Subcutaneous abdominal adipose tissue (tissue), 5 donors: ENCODE measurements around the gene SAV1.
A peak's percentile ranks its signal among the peaks of the same experiment; 100 is the strongest.

Experiments used
- H3K27ac ChIP-seq: one replicate; pipeline ENCODE4 v1.7.0; 2013; ENCODE audit warnings: low read depth, mild to moderate bottlenecking, inconsistent platforms, low read length, moderate library complexity
- H3K27me3 ChIP-seq, 5 donors: one replicate each; pipeline ENCODE4 v1.7.0; 2013; ENCODE audit warnings: low read length in 5 of 5, inconsistent platforms in 1 of 5; ENCODE audit not compliant: control insufficient read depth in 5 of 5, insufficient read depth in 4 of 5
- H3K36me3 ChIP-seq, 5 donors: one replicate each; pipeline ENCODE4 v1.7.0; 2013; ENCODE audit warnings: low read length in 5 of 5; ENCODE audit not compliant: control insufficient read depth in 5 of 5, insufficient read depth in 5 of 5
- H3K4me1 ChIP-seq, 5 donors: one replicate each; pipeline ENCODE4 v1.7.0; 2013; ENCODE audit warnings: low read length in 5 of 5, mild to moderate bottlenecking in 3 of 5, moderate library complexity in 1 of 5; ENCODE audit not compliant: control insufficient read depth in 5 of 5, insufficient read depth in 5 of 5
- H3K4me3 ChIP-seq, 5 donors: one replicate each; pipeline ENCODE4 v1.7.0; 2013; ENCODE audit warnings: low read length in 5 of 5, low read depth in 1 of 5
- H3K9ac ChIP-seq, 5 donors: one replicate each; pipeline ENCODE4 v1.7.0; 2013; ENCODE audit warnings: low read length in 5 of 5, mild to moderate bottlenecking in 4 of 5, moderate library complexity in 3 of 5
- H3K9me3 ChIP-seq, 5 donors: one replicate each; pipeline ENCODE4 v1.7.0; 2013; ENCODE audit warnings: low read length in 5 of 5; ENCODE audit not compliant: control insufficient read depth in 5 of 5
- donor health status: healthy.
- donor health status: healthy.
- donor health status: healthy.
- donor health status: healthy.
- donor health status: healthy.

The SAV1 gene

DNA sequence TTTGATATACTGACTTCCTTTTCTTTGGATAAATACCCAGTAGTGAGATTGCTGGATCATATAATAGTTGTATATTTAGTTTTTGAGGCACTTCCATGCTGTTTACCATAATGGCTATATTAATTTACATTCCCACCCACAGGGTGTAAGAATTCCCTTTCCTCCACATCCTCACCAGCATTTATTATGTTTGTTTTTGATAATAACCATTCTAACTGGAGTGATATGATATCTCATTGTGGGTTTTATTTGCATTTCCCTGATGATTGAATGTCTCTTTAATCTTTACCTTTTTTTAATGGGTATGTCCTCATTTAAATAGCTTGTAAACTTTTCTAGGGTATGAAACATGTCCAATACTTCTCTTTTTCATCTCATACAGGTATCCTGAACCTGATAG is 11.6 kb upstream of the SAV1 start:
- H3K27ac ChIP-seq = no peak overlapping the region
- H3K4me3 ChIP-seq = no peak overlapping the region
- H3K9me3 ChIP-seq = no peaks in the 10 kb centered on the region
- no peak overlapping the region for H3K9ac ChIP-seq
- no peaks in the 10 kb centered on the region for H3K36me3 ChIP-seq
- H3K4me1 ChIP-seq = peaks cover 0 to 16% (median 4%) of the 10 kb centered on the region in 5 donors
- H3K27me3 ChIP-seq = no peaks in the 10 kb centered on the region

GRCh38 chr14:50678163-50678562 is 10.1 kb upstream of the SAV1 start:
- H3K4me3 ChIP-seq = no peak overlapping the region
- peaks cover 0 to 16% (median 4%) of the 10 kb centered on the region in 5 donors for H3K4me1 ChIP-seq
- H3K27ac ChIP-seq = no peak overlapping the region
- H3K9me3 ChIP-seq = no peaks in the 10 kb centered on the region
- H3K9ac ChIP-seq = no peak overlapping the region
- no peaks in the 10 kb centered on the region for H3K27me3 ChIP-seq
- H3K36me3 ChIP-seq = no peaks in the 10 kb centered on the region

- H3K9ac ChIP-seq = no peak overlapping the region
- peak overlapping the region in 1 of 5 donors; percentile 4 for H3K4me3 ChIP-seq
- H3K9me3 ChIP-seq = no peaks in the 10 kb centered on the region
- peak overlapping the region; percentile 42 for H3K27ac ChIP-seq
- no peaks in the 10 kb centered on the region for H3K36me3 ChIP-seq
- H3K4me1 ChIP-seq = peaks cover 0 to 16% (median 4%) of the 10 kb centered on the region in 5 donors
- no peaks in the 10 kb centered on the region for H3K27me3 ChIP-seq
These were observed 9.5 kb upstream of the SAV1 start for GRCh38 chr14:50677527-50678063.

DNA sequence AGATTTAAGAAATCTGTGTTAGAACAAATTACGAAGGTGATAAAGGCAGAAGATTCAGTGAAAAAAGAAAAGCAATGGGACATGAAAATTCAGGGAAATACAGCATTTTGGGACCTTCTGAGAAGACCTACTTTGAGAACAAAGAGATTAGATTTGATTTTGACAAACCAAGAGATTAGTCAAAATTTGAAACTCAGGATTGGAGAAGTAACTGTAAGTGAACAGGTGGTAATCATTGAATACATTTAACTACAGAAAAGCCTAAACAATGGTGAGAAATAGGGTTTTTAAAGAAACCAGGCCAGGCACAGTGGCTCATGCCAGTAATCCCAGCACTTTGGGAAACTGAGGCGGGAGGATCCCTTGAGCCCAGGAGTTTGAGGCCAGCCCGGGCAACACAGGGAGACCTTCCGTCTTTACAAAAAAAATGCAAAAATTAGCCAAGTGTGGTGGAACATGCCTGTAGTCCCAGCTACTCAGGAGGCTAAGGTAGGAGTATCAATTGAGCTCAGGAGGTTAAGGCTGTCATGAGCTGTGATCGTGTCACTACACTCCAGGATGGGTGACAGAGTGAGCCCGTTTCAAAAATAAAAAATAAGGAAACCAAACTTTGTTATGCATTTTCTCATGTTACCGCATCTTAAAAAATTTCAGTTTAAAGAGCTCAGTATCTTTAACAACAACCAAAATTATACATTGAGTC is 8.9 kb upstream of the SAV1 start:
- no peaks in the 10 kb centered on the region for H3K9me3 ChIP-seq
- H3K4me3 ChIP-seq = peak overlapping the region in 1 of 5 donors; percentile 4
- H3K27ac ChIP-seq = peak overlapping the region; percentile 42
- no peak overlapping the region for H3K9ac ChIP-seq
- no peaks in the 10 kb centered on the region for H3K27me3 ChIP-seq
- H3K36me3 ChIP-seq = no peaks in the 10 kb centered on the region
- peaks cover 0 to 16% (median 4%) of the 10 kb centered on the region in 5 donors for H3K4me1 ChIP-seq

DNA sequence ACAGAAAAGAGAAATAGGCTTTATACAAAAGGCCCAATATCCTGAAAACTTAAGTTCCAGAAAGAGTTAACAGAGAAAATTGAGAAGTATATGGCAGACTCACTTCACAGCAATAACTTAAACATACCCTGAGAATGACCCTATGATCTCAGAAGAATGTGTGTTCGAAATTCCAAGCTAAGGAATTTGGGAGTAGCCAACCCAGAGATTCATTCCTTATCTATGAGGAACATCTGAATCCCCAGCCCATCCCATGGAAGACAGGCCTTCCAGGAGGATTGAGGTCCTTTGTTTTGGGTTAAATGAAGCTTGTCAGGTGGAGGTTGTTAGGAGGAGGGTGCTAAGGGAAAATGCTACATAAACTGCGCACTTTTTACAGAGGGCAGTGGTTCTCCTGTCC is 7.5 kb upstream of the SAV1 start:
- Histone ChIP-seq H3K36me3 (no peaks in the 10 kb centered on the region), H3K27me3 (no peaks in the 10 kb centered on the region), H3K9ac (no peak overlapping the region), H3K9me3 (no peaks in the 10 kb centered on the region), H3K4me1 (peaks cover 0 to 16% (median 4%) of the 10 kb centered on the region in 5 donors), H3K27ac (no peak overlapping the region), H3K4me3 (no peak overlapping the region)

DNA sequence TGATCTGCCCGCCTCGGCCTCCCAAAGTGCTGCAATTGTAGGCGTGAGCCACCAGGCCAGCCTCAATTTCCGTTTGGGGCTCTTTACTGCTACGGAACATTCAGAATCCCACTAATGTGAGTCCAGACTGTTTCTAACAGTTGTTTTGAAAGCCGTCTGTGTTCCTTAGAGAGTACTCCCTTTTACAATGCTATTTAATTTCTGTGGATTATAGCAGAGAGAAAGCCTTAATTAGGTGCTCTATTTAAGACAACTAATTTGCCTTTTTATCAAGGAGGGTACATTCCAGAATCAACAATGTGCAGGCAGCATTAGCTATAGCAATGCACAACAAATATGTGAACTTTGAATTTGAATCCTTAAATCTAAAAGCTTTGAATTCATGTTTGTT is 2.8 kb upstream of the SAV1 start:
- Histone ChIP-seq H3K27ac (no peak overlapping the region), H3K4me3 (no peak overlapping the region), H3K4me1 (peaks cover 2 to 14% (median 7%) of the 10 kb centered on the region in 5 donors), H3K36me3 (no peaks in the 10 kb centered on the region), H3K9me3 (no peaks in the 10 kb centered on the region), H3K27me3 (no peaks in the 10 kb centered on the region), H3K9ac (no peak overlapping the region)

- Histone ChIP-seq H3K4me3 (no peak overlapping the region), H3K36me3 (no peaks in the 10 kb centered on the region), H3K27ac (no peak overlapping the region), H3K9me3 (no peaks in the 10 kb centered on the region), H3K27me3 (no peaks in the 10 kb centered on the region), H3K4me1 (peaks cover 2 to 19% (median 11%) of the 10 kb centered on the region in 5 donors), H3K9ac (no peak overlapping the region)
These were observed 2.2 kb upstream of the SAV1 start for GRCh38 chr14:50670196-50670865.

DNA sequence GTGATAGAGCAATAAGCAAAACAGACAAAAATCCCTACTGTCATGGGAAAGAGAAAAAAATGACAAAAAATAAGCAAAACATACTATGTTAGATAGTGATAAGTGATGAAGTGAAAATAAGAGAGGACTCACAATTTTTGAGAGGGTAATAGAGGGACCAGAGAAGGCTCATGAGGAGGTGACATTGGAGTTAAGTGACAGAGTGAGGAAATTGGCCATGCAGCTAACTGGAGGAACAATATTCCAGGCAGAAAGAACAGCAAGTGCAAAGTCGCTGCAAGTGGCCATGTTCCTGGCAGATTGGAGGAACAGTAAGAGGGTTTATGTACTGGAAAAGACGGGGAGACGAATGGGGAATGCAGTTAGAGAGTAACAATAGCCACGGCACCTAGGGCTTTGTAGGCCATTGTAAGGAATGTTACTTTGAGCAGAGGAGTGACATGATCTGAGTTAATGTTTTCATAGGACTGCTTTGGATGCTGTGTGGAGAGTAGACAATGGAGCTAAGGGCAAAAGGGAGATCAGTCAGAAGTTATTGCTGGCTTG is 1.4 kb upstream of the SAV1 start:
- no peaks in the 10 kb centered on the region for H3K9me3 ChIP-seq
- no peak overlapping the region for H3K27ac ChIP-seq
- H3K36me3 ChIP-seq = peaks cover 0 to 3% (median 2%) of the 10 kb centered on the region in 5 donors
- H3K27me3 ChIP-seq = no peaks in the 10 kb centered on the region
- peak overlapping the region in 1 of 5 donors; percentile 7 for H3K9ac ChIP-seq
- H3K4me3 ChIP-seq = no peak overlapping the region
- peaks cover 2 to 20% (median 12%) of the 10 kb centered on the region in 5 donors for H3K4me1 ChIP-seq

GRCh38 chr14:50668826-50669143 is 679 bp upstream of the SAV1 start:
- H3K4me1 ChIP-seq = peaks cover 2 to 22% (median 13%) of the 10 kb centered on the region in 5 donors
- no peaks in the 10 kb centered on the region for H3K9me3 ChIP-seq
- peaks cover 0 to 4% (median 3%) of the 10 kb centered on the region in 5 donors for H3K36me3 ChIP-seq
- peak overlapping the region; percentile 86 to 97 (median 93) for H3K4me3 ChIP-seq
- peak overlapping the region; percentile 23 to 98 (median 93) for H3K9ac ChIP-seq
- no peaks in the 10 kb centered on the region for H3K27me3 ChIP-seq
- peak overlapping the region; percentile 97 for H3K27ac ChIP-seq

- Histone ChIP-seq H3K27ac (peak overlapping the region; percentile 97), H3K27me3 (no peaks in the 10 kb centered on the region), H3K36me3 (peaks cover 0 to 4% (median 3%) of the 10 kb centered on the region in 5 donors), H3K9me3 (no peaks in the 10 kb centered on the region), H3K4me1 (peaks cover 2 to 24% (median 14%) of the 10 kb centered on the region in 5 donors), H3K4me3 (peak overlapping the region; percentile 86 to 97 (median 96)), H3K9ac (peak overlapping the region; percentile 84 to 98 (median 96))
These were observed 466 bp downstream of the SAV1 start for GRCh38 chr14:50667684-50667995.
